Measurements from ENCODE around the gene OLFM1.
"Not testable (repeated sequence)": the region's sequence is repeated elsewhere in the genome, so short reads cannot be mapped to it uniquely, and the experiment has no call there.

Gene OLFM1

DNA sequence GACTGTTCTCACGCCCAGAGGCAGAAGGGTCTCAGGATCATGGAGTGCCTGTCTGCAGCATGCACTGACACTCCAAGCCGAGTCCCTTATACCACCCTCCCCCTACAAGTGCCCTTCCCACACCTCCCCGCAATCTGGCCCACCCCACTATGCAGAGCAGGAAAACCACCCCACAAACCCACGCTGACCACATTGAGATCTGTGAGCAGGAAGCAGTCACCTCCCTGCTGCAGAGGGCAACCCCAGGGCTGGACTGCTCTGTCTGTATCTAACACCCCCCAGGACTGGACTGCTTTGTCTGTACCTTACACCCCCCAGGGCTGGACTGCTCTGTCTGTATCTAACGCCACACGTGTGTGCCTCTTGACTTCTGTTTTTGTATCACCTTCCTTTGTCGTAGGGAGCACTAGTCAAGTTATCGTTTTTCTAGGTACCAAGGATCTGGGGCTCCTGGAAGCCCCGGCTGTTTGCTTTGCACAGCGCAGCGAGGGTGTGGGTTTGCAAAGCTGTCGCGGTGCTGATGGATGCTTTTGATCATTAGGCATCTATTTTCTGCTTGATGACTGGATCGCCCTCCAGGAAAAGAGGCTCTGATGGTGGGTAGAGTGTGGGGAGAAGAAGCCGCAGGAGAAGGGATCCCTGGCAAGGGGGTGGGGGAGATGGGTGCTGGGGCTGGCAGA, 21.5 kb downstream of the OLFM1 start:
- DNase-seq, result no peak

DNA sequence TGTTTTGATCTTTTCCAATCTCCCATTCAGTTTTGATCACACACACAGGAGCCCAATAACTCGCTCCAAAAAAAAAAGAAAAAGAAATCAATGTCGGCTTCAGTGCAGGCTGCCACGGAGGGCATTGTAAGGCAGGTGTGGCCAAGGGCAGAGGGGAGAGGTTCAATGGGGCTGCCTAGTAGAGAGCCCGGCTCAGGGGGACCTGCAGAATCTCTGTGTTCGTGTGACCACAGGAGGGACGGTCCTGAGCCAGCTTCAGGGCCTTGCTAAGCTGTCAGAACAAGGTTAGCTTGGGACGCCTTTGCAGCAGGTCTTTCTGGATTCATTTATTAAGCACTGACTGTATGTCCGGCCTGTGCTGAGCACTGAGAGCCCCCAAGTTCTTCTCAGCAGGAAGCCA, 22.2 kb downstream of the OLFM1 start:
- DNase-seq, result no peak

DNA sequence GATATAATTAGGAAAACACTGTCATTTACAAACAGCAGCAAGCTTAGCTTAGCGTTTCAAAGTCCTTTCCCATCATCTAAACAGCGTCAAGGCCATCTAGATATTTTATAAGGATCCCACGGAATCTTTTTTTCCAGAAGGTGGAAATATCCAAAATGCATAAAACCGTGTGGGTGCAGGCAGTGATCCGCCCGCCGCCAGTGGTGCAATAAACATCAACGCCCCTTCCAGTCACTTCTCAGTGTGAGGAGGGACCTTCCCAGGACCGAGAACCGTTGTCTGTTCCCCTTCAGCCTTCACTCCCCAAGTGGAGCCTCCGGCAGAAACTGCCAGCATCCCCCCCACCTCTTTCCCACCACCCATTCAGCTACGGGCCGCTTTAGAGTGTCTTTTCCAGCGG, 22.9 kb downstream of the OLFM1 start:
- no peak for DNase-seq

DNA sequence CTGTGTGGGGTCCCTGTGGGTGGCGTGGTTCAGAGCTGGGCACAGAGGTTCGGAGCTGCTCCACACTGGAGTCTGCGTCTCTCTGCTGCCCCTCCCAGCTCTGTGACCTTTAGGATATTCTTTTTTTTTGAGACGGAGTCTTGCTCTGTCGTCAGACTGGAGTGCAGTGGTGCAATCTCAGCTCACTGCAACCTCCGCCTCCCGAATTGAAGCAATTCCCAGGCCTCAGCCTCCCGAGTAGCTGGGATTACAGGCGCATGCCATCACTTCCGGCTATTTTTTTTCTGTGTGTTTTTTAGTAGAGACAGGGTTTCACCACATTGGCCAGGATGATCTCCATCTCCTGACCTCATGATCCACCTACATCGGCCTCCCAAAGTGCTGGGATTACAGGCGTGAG, 24.1 kb downstream of the OLFM1 start:
- DNase-seq, result not testable (repeated sequence)

DNA sequence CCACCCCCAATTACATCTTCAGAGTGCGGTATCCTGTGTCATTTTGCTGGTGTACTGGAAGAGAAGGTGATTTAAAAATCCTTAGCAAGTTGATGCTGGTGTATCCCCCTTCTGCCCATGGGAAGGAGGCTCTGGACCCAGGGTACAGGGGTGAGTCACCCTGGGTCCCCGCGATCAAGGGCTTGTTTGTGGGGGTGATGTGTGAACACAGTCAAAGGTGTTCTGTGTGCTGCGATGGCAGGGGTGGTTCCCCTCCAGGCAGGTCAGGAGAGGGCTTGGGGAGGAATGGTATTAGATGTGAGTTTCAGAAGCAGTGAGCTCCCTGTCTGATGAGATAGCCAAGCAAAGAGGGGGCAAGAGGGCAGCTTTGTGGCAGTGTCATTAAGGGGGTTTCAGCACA, 28.9 kb downstream of the OLFM1 start:
- no peak for DNase-seq

DNA sequence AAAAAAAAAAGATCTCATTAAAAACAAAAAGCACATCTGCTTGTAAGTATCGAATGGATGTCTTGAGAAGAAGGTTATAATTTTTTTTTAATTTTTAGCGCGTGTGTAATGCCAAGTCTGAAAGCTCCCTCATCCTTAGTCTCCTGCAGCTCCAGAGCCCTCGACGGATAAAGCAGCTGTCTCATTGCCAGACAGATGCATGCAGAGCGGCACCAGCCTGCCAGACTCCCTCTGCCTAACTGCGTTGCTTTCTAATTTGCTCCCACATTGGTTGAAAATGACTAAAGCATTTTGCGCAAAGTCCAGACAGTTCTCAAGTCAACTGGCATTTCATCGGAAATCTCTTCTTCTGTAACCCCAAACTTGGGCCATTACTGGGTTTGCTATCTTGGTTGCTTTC, 29.4 kb downstream of the OLFM1 start:
- no peak for DNase-seq

DNA sequence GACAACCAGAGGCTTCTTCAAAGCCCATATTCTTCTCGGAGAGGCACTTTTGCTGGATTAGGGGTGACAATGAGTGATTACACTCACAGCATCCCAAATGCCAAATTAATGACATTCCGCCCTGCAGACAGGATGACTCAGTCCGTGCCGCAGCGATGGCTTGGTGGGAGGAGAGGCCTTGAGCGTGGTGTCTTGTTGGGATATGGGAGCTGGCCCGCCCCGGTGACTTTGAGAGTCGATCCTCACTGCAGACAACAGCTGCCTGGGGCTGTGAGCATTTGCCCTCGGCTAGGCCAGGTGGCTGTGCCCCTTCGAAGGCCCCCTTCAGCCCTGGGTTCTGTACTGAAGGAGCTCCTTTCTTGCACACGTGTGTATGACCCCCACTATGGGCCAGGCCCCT, 29.8 kb downstream of the OLFM1 start:
- no peak for DNase-seq

DNA sequence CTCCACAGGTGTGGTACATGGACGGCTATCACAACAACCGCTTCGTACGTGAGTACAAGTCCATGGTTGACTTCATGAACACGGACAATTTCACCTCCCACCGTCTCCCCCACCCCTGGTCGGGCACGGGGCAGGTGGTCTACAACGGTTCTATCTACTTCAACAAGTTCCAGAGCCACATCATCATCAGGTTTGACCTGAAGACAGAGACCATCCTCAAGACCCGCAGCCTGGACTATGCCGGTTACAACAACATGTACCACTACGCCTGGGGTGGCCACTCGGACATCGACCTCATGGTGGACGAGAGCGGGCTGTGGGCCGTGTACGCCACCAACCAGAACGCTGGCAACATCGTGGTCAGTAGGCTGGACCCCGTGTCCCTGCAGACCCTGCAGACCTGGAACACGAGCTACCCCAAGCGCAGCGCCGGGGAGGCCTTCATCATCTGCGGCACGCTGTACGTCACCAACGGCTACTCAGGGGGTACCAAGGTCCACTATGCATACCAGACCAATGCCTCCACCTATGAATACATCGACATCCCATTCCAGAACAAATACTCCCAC, 32.1 kb downstream of the OLFM1 start:
- DNase-seq, result no peak

DNA sequence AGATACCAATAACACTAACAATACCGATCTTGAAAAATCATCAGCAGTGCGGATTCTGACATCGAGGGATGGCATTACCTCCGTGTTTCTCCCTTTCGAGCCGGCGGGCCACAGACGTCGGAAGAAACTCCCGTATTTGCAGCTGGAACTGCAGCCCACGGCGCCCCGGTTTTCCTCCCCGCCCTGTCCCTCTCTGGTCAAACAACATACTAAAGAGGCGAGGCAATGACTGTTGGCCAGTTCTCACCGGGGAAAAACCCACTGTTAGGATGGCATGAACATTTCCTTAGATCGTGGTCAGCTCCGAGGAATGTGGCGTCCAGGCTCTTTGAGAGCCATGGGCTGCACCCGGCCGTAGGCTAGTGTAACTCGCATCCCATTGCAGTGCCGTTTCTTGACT, 32.8 kb downstream of the OLFM1 start:
- no peak for DNase-seq

DNA sequence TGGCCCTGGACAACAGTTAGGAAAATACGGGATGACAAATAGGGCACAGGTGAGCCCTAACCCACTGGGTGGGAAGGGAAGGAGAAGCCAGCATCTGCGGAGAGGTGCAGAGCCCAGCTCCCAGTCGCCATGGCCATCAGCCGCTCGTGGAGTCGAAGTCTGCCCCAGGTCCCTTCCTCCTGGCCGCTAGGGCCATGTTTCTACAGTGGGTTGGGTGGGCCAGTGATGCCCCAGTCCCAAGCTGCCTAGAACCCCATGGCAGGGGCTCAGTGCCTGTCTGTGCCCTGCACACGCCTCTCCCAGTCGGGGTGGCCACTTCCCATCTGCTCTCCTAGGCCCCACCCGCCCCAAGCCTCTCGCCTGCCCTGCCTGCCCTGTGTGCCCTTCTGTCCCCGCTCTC, 34.8 kb downstream of the OLFM1 start:
- DNase-seq, result no peak

DNA sequence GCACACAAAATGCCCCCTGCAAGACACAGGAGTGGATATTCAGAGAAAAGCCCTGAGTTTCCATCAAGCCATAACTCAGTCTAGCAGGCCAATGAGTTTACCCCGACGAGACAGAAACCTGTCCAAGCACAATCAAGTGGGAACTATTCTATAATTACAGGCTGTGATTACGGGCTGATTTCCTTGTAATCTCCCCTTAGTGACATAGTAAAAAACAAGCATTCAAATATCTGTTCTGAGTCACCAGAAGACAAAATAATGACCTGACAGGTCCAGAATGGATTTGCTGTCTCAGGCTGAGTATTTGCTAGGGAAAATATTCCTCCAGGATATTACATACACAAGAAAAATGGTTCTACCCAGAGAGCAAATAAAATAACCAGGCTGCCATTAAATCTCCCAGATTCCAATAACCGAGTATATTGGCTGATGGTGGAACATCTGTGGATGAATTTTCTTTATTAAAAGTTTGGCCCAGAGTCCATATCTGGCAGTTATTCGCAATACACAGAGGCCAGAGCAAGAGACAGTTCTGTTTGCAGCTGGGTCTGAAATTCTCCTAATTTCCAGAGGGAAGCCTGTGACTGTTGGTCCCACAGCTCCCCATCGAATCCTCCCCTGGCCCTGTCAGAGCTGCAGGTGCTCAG, 35.8 kb downstream of the OLFM1 start:
- no peak for DNase-seq

DNA sequence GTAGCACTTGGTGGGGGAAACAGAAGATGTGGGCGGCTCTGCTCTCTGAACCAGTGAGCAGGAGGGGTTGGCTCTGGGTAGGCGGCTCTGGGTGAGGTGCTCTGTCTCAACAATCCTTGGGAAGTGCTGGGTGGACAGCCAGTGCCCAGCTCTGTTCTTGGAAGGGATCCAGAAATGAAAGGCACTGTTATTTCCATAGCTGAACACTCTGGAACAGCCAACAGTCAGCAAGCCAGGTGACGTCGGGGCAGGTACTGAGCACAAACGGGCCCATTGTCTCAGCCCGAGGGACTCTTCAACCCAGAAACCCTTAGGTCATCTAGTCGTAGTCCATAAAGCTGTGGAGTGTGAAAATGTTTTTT, 36.3 kb downstream of the OLFM1 start:
- no peak for DNase-seq

DNA sequence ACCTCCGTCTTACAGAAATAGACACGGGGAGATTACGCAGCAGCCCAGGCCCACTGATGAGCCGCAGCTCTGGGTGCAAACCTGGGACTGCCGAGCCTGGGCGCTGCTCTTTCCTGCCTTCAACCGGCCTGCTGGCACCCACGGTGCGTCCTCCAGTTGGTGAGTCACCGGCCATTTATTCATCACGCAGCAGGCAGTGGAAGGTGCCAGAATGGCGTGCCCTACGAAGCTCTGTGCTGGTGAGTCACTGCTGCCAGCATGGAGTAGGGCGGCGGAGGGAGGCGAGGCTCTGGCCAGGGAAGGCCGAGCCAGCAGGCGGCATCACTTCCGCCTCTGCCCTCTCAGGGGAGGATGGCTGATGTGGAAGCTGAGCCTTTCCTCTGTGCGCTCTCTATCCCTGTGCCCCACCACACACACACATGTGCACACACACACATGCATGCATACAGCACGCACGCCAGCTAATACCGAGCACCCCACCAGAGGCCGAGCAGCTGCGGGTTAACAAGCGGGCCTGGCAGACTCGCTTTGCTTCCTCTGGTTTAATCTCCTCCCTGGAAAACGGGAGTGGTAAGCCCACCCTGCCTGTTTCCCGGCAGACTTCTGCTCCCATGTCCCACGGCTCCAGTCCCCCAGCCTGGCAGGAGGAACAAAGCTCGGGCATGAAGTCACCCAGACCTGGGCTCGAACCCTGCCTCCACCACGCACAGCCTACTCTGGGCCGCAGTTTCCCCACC, 39.2 kb downstream of the OLFM1 start:
- DNase-seq, result no peak

DNA sequence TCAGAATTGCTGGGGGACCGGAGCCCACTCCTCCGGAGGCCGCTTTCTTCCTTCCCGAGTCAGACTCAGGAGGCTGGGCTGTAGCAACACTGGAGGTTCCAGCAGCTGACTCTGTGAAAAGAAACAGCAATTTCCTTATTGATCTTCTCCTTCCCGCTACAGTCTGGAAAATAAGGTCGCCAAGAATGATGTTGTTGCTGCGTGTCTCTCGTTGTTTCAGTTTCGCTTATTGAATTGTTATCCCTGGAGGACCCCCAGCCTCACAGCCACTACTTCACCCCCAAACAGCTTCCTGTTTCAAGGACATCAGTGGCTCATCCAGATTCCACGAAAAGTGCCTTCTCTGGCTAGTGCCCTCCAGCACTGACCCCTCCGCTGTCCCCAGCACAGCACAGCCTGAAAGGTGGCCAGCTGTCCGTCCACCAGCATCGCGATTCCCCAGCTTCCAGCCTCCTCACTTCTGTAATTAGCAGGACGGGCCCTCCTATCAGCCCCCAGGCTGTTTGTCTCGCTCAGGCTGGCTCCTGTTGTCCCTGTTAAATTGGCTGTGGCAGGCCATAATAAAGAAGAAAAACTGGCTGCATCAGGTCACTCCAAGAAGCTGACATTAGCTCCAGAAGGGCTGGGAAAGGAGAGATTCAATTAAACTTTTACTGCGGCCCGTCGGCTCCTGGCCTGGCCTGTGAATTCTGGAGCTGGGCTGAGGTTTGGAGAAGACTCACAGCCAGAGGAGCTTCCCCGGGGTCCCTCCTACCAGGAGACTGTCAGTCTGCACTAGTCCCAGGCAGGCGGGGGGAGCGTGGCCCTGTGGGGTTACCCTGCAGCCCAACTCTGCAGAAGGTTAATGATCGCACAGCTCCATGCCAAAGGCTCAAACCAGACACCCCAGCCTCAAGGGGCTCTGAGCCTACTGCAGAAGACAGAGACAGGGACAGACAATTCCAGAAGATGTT, 40.5 kb downstream of the OLFM1 start:
- no peak for DNase-seq

DNA sequence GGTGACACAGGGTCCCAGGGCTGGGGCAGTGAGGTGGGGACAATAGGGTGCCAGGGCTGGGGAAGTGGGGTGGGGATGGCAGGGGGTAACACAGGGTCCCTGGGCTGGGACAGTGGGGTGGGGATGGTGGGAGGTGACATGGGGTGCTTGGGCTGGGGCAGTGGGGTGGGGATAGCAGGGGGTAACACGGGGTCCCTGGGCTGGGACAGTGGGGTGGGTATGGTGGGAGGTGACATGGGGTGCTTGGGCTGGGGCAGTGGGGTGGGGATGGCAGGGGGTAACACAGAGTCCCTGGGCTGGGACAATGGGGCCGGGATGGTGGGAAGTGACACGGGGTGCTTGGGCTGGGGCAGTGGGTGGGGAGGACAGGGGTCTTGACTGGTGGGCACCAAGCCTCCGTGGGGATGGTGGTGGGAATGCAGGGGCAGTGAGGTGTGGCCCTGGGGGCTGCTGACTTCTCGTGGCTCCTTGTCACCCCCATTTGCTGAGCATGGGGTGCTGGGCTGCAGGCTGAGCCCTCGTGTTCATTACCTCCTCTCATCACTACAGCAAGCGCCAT, 41.7 kb downstream of the OLFM1 start:
- no peak for DNase-seq

DNA sequence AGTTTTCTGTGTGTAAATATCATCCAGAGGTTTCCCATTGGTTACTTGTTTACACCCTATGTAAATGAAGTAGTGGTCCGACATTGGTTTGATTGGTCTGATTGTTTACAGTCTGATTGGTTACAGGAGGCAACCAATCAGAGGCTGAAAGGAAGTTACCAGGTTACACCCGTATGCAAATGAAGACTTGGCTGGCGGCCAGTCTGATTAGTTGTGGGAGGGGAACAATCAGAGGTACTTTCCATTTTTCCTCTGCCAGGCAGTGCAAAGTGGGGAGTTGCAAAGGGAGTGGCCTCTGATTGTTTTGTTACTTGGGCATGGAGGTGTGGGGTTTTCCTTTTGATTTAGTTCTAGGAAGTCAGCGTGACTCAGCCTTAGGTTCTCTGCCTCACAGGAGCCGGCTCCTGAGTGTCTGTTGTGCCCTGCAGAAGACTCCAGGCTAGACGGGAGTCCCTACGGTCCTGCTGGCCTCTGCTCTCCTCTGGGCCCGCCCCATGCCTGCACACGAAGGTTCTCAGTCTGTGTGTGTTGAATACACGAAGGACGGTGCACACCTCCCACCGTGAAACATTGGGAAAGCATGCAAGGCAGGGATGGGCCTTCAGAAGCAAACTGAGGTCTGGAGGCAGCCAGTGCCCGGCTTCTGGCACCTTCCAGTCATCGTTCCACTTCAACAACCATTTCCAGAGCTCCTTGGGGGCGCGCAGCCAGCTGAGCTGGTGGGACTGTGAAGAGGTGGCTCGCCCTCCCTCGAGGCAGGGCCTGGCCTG, 42.9 kb downstream of the OLFM1 start:
- peak; percentile 96 for DNase-seq

DNA sequence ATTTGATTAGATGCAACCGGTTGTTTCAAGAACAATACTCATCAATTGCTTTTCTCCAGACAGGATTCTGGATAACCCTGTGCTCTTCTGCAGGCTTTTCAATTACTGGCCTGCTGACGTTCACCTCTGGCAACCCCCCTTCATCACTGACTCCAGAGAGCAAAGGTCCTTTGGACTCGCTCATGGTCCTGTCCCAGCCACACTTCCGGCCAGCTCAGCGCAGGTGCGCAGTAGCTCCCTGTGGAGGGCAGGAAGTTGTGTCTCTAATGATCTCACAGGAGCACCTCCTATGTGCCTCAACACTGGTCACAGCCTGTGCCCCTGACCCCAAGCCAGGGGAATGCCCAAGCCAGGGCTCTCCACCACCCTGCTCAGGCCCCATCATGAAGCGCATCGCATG, 44.0 kb downstream of the OLFM1 start:
- no peak for DNase-seq

DNA sequence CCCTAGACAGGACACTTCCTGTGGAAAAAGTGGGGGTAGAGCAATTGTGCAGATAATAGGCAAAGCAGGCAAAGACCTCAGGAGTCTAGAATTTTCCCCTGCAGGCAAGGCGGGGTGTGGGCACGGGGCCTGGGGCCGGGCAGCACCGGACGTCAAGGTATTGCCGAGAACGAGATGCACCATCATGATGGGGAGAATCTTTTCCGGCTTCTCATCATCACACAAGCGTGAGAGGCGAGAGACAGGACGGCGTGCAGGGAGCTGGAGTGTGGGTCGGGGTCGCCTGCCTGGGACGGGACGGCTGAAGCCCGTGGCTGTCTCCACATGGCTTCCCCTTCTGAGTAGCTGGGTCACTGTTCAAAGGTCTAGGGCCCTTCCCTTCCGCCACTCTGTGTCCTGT, 44.5 kb downstream of the OLFM1 start:
- DNase-seq, result no peak

DNA sequence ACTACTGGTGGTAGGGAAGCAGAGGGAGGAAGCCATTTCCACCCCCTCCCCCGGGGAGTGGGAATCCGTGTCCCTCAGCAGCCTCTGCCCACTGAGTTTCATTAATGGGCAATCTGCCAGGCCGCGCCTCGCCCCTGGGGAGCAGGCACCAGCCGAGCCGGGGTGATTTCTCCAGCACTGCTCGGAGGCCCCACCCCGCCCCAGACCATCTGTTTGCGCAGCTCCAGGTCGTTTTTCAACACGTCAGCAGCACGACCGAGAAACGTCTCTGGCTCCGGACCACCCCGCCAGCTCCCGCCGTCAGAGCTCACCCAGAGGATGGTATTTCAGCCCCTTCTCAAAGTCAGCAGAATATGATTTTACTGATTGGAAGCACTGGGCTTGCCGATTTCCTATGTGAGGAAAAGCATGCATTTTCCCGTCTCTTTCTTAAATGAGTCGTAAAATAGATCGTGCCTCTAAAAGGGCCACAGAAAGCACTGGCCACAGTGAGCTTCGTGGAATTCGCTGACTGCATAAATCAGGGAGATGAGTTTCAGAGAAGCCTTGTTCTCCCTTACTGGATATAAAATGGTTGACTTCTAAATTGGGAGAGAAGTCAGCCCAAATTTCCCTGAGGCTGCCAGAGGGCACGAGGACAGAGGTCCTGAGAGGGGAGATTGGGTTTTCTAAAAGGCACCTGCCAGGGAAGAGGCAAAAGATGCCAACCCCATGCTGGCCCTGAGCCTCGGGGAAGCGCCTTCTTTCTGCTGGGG, 47.0 kb downstream of the OLFM1 start:
- DNase-seq, result peak; percentile 83

DNA sequence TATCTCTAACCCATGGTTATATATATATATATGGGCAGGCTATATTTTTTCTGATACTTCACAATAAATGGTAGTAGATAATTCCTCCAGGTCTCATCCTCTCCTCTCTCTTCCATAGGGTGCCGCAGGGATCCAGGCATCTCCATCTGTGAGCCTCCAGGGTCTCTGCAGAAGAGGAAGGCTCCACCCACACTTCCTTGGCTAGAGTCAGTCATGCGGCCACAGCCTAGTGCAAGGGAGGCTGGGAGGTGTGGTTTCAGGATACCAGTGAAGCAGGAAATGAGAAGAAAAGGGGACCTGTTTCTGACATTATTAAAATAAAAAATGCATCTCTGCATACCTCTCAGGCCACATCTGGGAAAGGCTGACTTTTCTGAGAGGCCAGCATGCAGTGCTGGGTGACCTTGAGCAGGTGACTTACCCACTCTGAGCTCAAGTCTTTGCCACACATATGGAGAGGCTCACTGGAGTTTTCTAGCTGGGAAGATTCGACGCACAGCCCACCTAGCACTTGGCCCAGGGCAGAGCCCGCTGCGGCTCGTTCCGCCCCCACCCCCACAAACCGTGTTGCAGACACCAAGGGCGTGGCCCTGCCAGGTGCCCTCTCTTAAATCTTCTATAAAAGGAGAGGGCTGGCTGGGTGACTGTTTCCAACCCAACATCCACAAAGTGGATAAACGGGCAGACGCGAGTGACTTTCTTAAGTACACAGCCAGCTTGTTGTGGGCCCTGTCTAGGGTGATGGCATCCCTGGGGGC, 47.9 kb downstream of the OLFM1 start:
- no peak for DNase-seq

All from NCI-H345 (cell line).